NCI-H82 treated with DMSO at 0.1 percent for 48 hours (cell line): ENCODE data around the gene FLRT1.

Source experiments
- DNase-seq: peaks from one replicate; lab custom pipeline; 2025; ENCODE audit not compliant: unreplicated experiment; lab: John Stamatoyannopoulos, UW

FLRT1 gene

GRCh38 chr11:64084146-64084950, 48.6 kb downstream of the FLRT1 start:
- DNase-seq = no peak

DNA sequence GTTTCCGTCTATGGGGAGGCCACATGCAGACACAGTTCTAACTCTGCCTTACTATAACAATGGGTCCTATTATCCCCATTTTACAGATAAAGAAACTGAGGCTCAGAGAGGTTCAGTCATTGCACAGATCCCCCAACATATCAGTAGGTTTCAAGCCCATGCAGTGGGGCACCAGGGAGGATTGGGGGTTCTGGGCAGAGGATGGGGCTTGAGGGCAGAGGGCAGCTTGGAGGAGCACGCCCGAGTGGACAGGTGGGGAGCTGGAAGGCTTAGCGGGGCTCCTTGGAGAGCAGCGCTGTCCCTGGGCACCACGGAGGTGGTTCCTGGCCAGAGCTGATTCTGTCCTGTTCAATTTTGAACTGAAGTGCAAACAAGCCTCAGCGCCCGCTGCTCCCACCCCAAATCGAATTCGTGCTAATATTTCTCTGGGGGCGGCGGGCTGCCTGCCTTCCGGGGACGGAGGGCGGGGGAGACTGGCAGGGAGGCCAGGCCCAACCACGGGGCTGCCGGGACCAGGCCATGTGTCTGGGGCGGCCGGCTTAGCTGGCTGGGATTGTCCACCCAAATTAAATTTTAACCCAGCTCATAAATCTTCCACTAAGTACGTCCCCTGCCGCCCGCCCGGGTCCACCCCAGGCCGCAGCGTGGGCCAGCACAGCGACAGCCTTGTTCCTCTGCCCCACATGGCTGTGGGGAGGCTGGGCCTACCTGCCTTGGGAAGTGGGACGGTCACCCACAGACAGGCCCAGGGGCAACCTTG, 49.4 kb downstream of the FLRT1 start:
- DNase-seq = no peak
